T47D (cell line): ENCODE data around the gene ZSCAN4.

Experiments
- DNase-seq, 2 experiments: peaks; one replicate each; pipeline versions ENCODE4 v3.0.0 to v3.0.0-alpha.2; 2011 to 2012; ENCODE audit warnings: low read depth in 1 of 2, low spot score in 1 of 2
- JUND ChIP-seq: IDR thresholded peaks from 2 replicates; pipeline ENCODE4 v1.6.1; 2012; ENCODE audit warnings: low read depth
- in situ Hi-C: cut with HindIII; loops from 2 replicates; pipeline ENCODE4 v1.10.0; 2016; ENCODE audit warnings: low sequenced_read_pairs, low pct_unique_long_range_greater_than_20kb

Gene ZSCAN4

DNA sequence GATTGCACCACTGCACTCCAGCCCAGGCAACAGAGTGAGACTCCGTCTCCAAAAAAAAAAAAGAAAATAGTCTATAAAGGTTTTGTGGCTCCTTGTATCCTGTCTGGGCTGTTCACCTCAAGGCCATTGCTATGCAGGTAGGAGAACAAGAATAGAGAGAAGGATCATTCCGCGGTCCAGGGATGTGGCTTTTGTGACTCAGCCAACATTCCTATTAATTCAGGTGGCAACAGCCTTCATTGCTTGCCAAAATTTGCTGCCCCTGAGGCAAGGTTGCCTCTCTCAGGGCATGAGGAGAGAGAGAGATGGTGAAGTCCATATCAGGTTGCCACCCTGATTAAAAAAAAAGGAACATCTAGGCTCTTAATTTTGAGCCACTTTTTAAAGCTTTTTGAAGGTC, 21.0 kb downstream of the ZSCAN4 start:
- DNase-seq, result no peak
- in situ Hi-C loops, result no loop called here
- no peak for TF ChIP-seq JUND

DNA sequence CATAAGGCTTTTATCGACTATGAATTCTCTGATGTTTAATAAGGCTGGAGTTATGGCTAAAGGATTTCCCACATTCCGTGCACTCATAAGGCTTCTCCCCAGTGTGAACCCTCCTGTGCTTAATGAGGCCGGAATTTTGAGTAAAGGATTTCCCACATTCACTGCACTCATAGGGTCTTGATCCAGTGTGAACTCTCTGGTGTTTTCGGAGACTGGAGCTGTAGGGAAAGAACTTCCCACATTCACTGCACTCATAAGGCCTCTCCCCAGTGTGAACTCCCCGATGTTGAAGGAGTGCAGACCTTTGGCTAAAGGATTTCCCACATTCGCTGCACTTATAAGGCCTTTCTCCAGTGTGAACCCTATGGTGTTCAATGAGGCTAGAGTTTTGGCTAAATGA, 32.9 kb downstream of the ZSCAN4 start:
- TF ChIP-seq JUND, result no peak
- in situ Hi-C loops, result no loop called here
- DNase-seq, result no peak

DNA sequence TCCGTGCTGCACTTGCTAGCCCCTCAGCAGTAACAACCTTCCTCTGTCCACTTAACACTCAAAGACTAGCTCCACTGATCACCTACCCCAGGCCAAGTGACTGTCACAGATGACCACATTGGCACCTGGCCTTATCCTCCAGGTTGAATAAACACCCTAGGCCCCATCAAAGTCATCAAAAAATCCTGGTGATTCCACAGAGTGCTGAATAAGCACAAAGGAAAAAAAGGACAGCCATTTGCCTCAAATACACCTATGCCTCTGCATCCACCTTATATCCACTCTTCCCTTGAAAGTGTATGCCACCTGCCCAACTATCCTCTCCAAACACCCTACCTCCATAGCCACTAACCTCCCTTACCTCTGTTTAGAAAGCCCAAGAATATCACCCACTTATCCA, 37.6 kb downstream of the ZSCAN4 start:
- no peak for DNase-seq
- in situ Hi-C loops, result no loop called here
- TF ChIP-seq JUND, result no peak

DNA sequence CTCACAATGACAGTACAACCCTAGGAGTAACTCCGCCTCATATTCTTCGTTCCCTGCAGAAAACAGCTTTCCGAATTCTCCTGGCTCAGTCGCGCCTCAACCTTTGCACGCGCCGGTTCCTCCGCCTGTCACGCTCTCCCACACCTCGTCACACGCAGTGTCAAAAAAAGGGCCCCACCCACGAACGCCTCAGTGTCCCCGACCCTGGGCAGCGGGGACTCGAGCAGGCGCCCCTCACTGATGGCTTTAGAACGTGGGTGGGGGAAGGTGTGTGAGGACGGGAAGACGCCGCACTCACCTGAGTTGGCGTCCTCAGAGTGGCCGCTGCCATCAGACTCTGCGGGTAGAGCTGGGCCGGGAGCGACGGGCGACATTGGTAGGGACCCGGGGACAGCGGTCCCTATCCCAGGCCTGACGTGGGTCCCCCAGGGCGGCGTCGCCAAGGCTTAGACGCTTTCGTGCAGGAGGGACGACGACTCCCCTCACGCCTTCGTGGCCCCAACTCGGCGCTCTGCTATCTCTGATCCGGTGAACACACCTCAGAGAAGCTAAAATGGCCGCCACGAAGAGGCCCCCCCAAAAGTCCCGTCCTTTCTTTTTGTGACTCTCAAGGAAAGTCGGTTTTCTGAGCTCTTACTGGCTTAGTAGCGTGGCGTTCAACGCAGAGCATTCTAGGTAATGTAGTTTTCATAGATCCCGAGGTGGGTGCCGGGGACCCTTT, 40.1 kb downstream of the ZSCAN4 start, which contains the start of gene ZNF154:
TSS of gene ZNF154 (minus strand) at position 564 of the 721 bp plus-strand sequence. CDS start at position 331, 233 bp downstream.
- in situ Hi-C loops, result no loop called here
- no peak for DNase-seq
- TF ChIP-seq JUND, result no peak

DNA sequence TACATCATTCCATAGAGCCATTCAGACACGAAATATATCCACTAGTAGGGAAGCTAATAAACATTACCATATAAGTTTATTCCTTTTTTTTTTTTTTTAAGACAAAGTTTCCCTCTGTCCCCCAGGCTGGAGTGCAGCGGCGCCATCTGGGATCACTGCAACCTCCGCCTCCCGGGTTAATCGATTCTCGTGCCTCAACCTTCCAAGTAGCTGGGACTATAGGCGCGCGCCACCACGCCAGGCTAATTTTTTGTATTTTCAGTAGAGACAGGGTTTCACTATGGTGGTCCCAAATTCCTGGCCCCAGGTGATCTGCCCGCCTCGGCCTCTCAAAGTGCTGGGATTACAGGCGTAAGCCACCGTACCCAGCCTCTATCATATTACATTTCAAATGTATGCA, 40.9 kb downstream of the ZSCAN4 start:
- DNase-seq, result no peak
- in situ Hi-C loops, result no loop called here
- no peak for TF ChIP-seq JUND

DNA sequence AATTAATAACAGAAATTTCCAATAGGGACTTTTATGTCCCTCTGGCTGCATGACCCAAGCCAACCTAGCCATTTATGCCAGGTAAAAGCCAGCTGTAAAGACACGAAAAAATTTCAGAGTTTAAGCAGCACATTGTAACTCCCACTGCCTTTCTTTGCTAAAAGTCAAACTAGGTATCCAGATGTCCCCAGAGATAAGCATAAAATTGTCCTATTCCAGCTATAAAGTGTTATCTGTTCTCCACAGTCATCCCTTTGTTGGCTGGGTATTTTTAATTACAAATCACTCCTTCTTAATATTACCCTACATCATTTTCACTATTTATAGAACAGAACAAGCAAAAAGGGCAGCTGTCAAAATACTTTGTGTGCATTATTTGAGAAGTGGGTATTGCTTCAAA, 43.5 kb downstream of the ZSCAN4 start:
- in situ Hi-C loops, result no loop called here

DNA sequence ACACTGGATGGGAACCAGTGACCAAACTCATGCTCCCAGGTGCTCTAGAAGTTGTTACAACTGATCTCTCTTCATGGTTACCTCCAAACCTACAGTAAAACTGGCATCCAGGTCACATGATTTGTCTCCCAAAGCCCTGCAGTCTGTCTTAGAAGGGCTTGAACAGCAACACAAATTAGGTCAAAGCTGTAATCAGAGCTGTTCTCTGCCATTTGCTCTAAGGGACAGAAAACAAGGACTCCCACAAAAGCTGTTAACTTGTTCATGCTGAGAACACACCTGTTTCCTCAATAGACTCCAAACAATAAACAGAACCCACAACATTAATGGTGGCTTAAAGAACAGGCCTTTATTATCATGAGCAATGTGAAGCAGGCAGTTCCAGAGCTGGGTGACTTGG, 50.7 kb downstream of the ZSCAN4 start:
- DNase-seq, result no peak
- in situ Hi-C loops, result no loop called here

More for the DNA sequence above, 43.5 kb downstream of the ZSCAN4 start:
- no peak for TF ChIP-seq JUND
- DNase-seq, result no peak

DNA sequence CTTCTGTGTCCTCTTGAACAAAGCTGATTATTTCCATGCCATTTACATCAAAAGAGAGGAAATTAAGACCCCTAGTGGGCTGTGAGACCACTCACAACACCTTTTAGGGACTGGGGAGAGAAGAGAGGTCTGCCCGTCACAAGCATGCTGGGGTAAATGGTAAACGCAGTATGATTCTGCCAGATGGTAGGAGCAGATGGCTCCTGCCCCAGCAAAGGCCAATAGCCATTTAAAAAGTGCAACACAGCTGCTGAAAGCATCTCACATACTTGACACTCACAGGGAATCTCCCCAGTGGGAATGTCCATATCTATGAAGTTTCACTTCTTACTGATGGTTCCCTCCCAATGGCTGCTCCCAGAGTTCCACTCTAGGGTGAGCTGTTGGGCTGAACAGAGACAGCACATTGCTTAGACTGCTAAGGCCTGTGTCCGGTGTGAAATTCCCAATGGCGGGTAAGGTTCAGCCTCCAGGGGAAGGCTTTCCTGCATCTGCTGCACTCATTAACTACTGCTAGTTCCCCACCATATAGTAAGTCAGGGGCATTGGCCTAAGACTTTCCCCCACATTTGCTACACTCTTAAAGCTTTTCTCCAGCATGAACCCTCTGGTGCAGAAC, 51.3 kb downstream of the ZSCAN4 start:
- in situ Hi-C loops, result no loop called here
- no peak for DNase-seq

More for the DNA sequence above, 50.7 kb downstream of the ZSCAN4 start:
- no peak for TF ChIP-seq JUND

DNA sequence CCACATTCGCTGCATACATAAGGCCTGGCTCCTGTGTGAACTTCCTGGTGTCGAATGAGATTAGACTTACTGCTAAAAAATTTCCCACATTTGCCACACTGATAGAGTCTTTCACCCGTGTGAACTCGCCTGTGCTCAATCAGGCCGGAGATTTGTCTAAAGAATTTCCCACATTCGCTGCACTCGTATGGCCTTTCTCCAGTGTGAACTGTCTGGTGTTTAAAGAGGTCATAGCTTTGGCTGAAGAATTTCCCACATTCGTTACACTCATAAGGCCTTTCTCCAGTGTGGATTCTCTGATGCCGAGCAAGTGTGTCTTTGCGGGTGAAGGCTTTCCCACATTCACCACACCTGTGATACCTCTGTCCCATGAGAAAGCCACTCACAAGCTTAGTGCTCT, 52.1 kb downstream of the ZSCAN4 start:
- DNase-seq, result no peak
- no peak for TF ChIP-seq JUND
- in situ Hi-C loops, result no loop called here

More for the DNA sequence above, 51.3 kb downstream of the ZSCAN4 start:
- TF ChIP-seq JUND, result no peak
